ENCODE results near the gene DOCK9.

DNA sequence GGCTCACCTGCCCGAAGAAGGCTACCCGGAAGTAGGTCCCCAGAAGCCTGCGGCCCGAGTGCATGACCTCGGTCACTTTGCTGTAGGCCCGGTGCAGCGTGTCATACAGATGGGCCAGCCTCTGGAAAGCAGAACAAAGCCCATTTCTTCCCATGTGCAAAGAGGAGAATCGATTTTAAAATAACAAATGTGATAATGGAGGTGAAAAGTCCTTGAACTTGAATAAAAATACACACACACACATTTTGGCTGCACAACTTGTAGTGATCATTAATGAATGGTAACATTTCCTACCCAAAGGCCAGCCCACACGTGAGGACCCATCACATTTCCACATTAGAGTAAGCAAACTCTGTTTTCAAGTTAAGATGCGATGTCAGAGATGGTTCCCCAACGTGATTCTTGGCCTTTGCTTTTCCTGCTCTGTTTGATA is 168.5 kb downstream of the DOCK9 start:
- no peak for TF ChIP-seq EZH2 (optimal IDR thresholded peaks at IDR 0.05; ENCODE audit: low read depth, low read length)
- TF ChIP-seq, protein P1, sequence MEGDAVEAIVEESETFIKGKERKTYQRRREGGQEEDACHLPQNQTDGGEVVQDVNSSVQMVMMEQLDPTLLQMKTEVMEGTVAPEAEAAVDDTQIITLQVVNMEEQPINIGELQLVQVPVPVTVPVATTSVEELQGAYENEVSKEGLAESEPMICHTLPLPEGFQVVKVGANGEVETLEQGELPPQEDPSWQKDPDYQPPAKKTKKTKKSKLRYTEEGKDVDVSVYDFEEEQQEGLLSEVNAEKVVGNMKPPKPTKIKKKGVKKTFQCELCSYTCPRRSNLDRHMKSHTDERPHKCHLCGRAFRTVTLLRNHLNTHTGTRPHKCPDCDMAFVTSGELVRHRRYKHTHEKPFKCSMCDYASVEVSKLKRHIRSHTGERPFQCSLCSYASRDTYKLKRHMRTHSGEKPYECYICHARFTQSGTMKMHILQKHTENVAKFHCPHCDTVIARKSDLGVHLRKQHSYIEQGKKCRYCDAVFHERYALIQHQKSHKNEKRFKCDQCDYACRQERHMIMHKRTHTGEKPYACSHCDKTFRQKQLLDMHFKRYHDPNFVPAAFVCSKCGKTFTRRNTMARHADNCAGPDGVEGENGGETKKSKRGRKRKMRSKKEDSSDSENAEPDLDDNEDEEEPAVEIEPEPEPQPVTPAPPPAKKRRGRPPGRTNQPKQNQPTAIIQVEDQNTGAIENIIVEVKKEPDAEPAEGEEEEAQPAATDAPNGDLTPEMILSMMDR (IDR thresholded peaks at IDR 0.05; ENCODE audit: low read length), result no peak
- no peak for TF ChIP-seq EZH2phosphoT487 (IDR thresholded peaks at IDR 0.05; ENCODE audit: low read length)
